Measurements from ENCODE around the gene SHF. TPM values are rescaled to one million over a fixed set of nuclear protein-coding genes. Genes with fewer than 3 reads are reported as not detected.

The SHF gene
- total and polyA plus RNA-seq, 2 of the 4 experiments (the other 2 are of a cell fraction) = 1.8 to 3.5 TPM

- no peak for TF ChIP-seq SMC3 (IDR thresholded peaks at IDR 0.05; ENCODE audit: low read depth, low read length)
- no peak for TF ChIP-seq CEBPB (IDR thresholded peaks at IDR 0.05; ENCODE audit: low read depth, low read length)
- TF ChIP-seq CHD1 (IDR thresholded peaks at IDR 0.05; ENCODE audit: low read depth, low read length) = no peak
- TF ChIP-seq POLR2A (IDR thresholded peaks at IDR 0.05; ENCODE audit: low read depth, low read length) = no peak
- TF ChIP-seq MAFK (IDR thresholded peaks at IDR 0.05; ENCODE audit: low read depth, low read length) = no peak
Measured at GRCh38 chr15:45134046-45134445, 53.7 kb downstream of the SHF start (continued).

DNA sequence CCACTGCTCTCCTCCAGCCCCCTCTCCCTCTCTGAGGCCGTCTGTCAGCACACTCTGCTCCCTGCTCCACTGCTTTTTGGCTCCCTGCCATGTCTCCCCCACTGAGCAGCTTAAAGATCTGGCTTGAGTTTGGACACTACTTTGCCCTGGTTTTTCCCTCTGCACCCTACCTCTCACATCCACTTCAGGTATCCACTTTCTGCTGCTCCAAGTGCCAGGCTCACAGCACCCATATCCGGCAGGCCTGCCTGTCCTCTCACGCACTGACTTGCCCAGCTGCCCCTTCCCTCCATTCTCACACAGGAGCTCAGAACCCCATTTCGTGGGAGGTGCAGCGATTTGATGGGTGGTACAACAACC is 54.2 kb downstream of the SHF start:
- no peak overlapping the region for H3K56ac ChIP-seq (ENCODE audit: extremely low read depth, insufficient read depth, low read length)
- H2BK5ac ChIP-seq (ENCODE audit: low read depth, low read length, poor library complexity, severe bottlenecking) = no peak overlapping the region
- H3K4me2 ChIP-seq (ENCODE audit: low read depth, low read length) = no peak overlapping the region
- CTCF ChIA-PET = interaction anchor here (1.9 kb wide), 1 partner anchor 15 kb away, joined by 11 read pairs; no protein-coding TSS in a partner anchor
- H3K4me1 ChIP-seq (ENCODE audit: control insufficient read depth, insufficient read depth, low read length) = no peaks in the 10 kb centered on the region; the same call in 1 of the 2 replicates
- H4K91ac ChIP-seq (ENCODE audit: insufficient read depth, low read depth, low read length) = no peak overlapping the region
- H2BK120ac ChIP-seq (ENCODE audit: low read depth, low read length) = no peak overlapping the region
- in situ Hi-C loops (cut with MboI; ENCODE audit: low sequenced_read_pairs) (no loop called here), dilution Hi-C loops (cut with HindIII; ENCODE audit: low sequenced_read_pairs, unreplicated experiment) (no loop called here), intact Hi-C loops (cut with micrococcal nuclease) (no loop called here)
- peaks cover 85% of the 10 kb centered on the region for H3K27me3 ChIP-seq (ENCODE audit: control insufficient read depth, insufficient read depth, low read length)
- no TSS peak for BruUV-seq (replicated peaks)
- H2BK15ac ChIP-seq (ENCODE audit: low read depth, low read length) = no peak overlapping the region
- H4K20me1 ChIP-seq (ENCODE audit: insufficient read depth, low read length) = no peaks in the 10 kb centered on the region
- no peak overlapping the region for H3K23ac ChIP-seq (ENCODE audit: low read depth, low read length)
- H3K36me3 ChIP-seq (ENCODE audit: control insufficient read depth, insufficient read depth, low read length) = no peaks in the 10 kb centered on the region
- peaks cover 3% of the 10 kb centered on the region; the same call in 1 of the 2 replicates for H3K9me3 ChIP-seq (ENCODE audit: control insufficient read depth, insufficient read depth, low read length)
- H3K18ac ChIP-seq (ENCODE audit: low read depth, low read length) = no peak overlapping the region
- H4K8ac ChIP-seq (ENCODE audit: low read depth in 2 of 2, low read length in 2 of 2) = no peak overlapping the region
- H3K27ac ChIP-seq (ENCODE audit: insufficient read depth, low read length) = no peak overlapping the region
- no peak overlapping the region for H2AK9ac ChIP-seq (replicated peaks; ENCODE audit: low read depth, low read length, poor library complexity)
- no peak overlapping the region for H3K4ac ChIP-seq (ENCODE audit: low read depth, low read length)
- DNase-seq (no peak), ATAC-seq (ENCODE audit: low read depth) (no peak)
- POLR2A ChIA-PET (ENCODE audit: unreplicated experiment) = no interaction called here
- no peak overlapping the region for H3K14ac ChIP-seq (replicated peaks; ENCODE audit: low read depth, low read length)
- no peak overlapping the region for H2BK20ac ChIP-seq (ENCODE audit: low read depth, low read length)
- no peak overlapping the region for H3K4me3 ChIP-seq (ENCODE audit: insufficient read depth, low read depth, low read length)
- H3K9ac ChIP-seq (ENCODE audit: low read depth, low read length) = no peak overlapping the region
- H3K9me1 ChIP-seq (ENCODE audit: insufficient read depth, low read length) = no peaks in the 10 kb centered on the region
- no peak overlapping the region for H2AK5ac ChIP-seq (ENCODE audit: low read depth, low read length)
- H4K5ac ChIP-seq (ENCODE audit: low read depth, low read length) = no peak overlapping the region
- no peak overlapping the region for H2AFZ ChIP-seq (replicated peaks; ENCODE audit: low read length, poor library complexity)
- H3K79me1 ChIP-seq (ENCODE audit: low read depth in 1 of 2, low read length in 2 of 2) = no peaks in the 10 kb centered on the region
- WGBS, 2 experiments (ENCODE audit: extremely low coverage in 2 of 2, insufficient read length in 1 of 2) = 0% methylated on average over 1 of the region's 5 CpGs; no CpG with 5 or more reads in 1 of the 2 experiments
- TF ChIP-seq MAFK (IDR thresholded peaks at IDR 0.05; ENCODE audit: low read depth, low read length) (no peak), ELK1 (IDR thresholded peaks at IDR 0.05; ENCODE audit: borderline replicate concordance, low read depth, low read length) (no peak), MXI1 (IDR thresholded peaks at IDR 0.05; ENCODE audit: borderline replicate concordance, low read depth, low read length) (no peak), SMC3 (IDR thresholded peaks at IDR 0.05; ENCODE audit: low read depth, low read length) (no peak), POLR2A (IDR thresholded peaks at IDR 0.05; ENCODE audit: low read depth, low read length) (no peak), BHLHE40 (IDR thresholded peaks at IDR 0.05; ENCODE audit: low read depth, low read length) (no peak), RAD21 (IDR thresholded peaks at IDR 0.05; ENCODE audit: low read length) (no peak), MAZ (IDR thresholded peaks at IDR 0.05; ENCODE audit: borderline replicate concordance, low read depth, low read length) (no peak), CHD1 (IDR thresholded peaks at IDR 0.05; ENCODE audit: low read depth, low read length) (no peak), RFX5 (IDR thresholded peaks at IDR 0.05; ENCODE audit: low read depth, low read length) (no peak), NFE2L2 (IDR thresholded peaks at IDR 0.05; ENCODE audit: low read depth, low read length) (no peak), CEBPB (IDR thresholded peaks at IDR 0.05; ENCODE audit: low read depth, low read length) (no peak)
- TF ChIP-seq, protein P1, sequence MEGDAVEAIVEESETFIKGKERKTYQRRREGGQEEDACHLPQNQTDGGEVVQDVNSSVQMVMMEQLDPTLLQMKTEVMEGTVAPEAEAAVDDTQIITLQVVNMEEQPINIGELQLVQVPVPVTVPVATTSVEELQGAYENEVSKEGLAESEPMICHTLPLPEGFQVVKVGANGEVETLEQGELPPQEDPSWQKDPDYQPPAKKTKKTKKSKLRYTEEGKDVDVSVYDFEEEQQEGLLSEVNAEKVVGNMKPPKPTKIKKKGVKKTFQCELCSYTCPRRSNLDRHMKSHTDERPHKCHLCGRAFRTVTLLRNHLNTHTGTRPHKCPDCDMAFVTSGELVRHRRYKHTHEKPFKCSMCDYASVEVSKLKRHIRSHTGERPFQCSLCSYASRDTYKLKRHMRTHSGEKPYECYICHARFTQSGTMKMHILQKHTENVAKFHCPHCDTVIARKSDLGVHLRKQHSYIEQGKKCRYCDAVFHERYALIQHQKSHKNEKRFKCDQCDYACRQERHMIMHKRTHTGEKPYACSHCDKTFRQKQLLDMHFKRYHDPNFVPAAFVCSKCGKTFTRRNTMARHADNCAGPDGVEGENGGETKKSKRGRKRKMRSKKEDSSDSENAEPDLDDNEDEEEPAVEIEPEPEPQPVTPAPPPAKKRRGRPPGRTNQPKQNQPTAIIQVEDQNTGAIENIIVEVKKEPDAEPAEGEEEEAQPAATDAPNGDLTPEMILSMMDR (conservative IDR thresholded peaks at IDR 0.05; ENCODE audit: low read depth, low read length) = no peak
- TF ChIP-seq, protein P2, sequence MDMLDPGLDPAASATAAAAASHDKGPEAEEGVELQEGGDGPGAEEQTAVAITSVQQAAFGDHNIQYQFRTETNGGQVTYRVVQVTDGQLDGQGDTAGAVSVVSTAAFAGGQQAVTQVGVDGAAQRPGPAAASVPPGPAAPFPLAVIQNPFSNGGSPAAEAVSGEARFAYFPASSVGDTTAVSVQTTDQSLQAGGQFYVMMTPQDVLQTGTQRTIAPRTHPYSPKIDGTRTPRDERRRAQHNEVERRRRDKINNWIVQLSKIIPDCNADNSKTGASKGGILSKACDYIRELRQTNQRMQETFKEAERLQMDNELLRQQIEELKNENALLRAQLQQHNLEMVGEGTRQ (IDR thresholded peaks at IDR 0.05; ENCODE audit: low read depth, low read length) = no peak
